Loucy (cell line): ENCODE measurements around the gene LDLRAD4.

Experiments
- EZH2phosphoT487 ChIP-seq: fragments of 200-600 bp; IDR thresholded peaks from 2 replicates; pipeline ENCODE4 v1.6.1; 2018; ENCODE audit warnings: antibody characterized with exemption, mild to moderate bottlenecking, moderate library complexity, borderline replicate concordance
- TF ChIP-seq, protein P1 (sequence below): fragments of 200-600 bp; sonication (generic); conservative IDR thresholded peaks from 2 replicates; pipeline ENCODE4 v1.5.1; 2014; ENCODE audit warnings: mild to moderate bottlenecking, antibody characterized with exemption, low read length

GRCh38 chr18:13405305-13406038, 186.9 kb downstream of the LDLRAD4 start:
- TF ChIP-seq, protein P1, sequence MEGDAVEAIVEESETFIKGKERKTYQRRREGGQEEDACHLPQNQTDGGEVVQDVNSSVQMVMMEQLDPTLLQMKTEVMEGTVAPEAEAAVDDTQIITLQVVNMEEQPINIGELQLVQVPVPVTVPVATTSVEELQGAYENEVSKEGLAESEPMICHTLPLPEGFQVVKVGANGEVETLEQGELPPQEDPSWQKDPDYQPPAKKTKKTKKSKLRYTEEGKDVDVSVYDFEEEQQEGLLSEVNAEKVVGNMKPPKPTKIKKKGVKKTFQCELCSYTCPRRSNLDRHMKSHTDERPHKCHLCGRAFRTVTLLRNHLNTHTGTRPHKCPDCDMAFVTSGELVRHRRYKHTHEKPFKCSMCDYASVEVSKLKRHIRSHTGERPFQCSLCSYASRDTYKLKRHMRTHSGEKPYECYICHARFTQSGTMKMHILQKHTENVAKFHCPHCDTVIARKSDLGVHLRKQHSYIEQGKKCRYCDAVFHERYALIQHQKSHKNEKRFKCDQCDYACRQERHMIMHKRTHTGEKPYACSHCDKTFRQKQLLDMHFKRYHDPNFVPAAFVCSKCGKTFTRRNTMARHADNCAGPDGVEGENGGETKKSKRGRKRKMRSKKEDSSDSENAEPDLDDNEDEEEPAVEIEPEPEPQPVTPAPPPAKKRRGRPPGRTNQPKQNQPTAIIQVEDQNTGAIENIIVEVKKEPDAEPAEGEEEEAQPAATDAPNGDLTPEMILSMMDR, result no peak
- TF ChIP-seq EZH2phosphoT487, result no peak
